Lower leg skin (tissue), 4 donors: Measurements from ENCODE around the gene MTMR1. TPM values are rescaled to one million over a fixed set of nuclear protein-coding genes. Genes with fewer than 3 reads are reported as not detected.

Experiments used
- DNase-seq, 2 donors: peaks; one replicate each; pipeline ENCODE4 v3.0.0-alpha.2; 2019; ENCODE audit warnings: low spot score in 2 of 2
- H3K4me3 ChIP-seq: fragments of 200-600 bp; sonication (generic); 2 replicates; pipeline ENCODE4 v1.5.1; 2017; ENCODE audit warnings: mild to moderate bottlenecking, low read depth; ENCODE audit not compliant: poor library complexity, severe bottlenecking
- POLR2A ChIP-seq, 2 donors: fragments of 450-650 bp; IDR thresholded peaks; one replicate each; pipeline ENCODE4 v1.6.1; 2016 to 2017; ENCODE audit warnings: antibody characterized with exemption in 2 of 2, mild to moderate bottlenecking in 1 of 2, moderate library complexity in 1 of 2
- WGBS, 2 donors: methylation state at CpG; one replicate each; pipeline ENCODE4 v1.1.5; 2018; 5-methylcytosine and 5-hydroxymethylcytosine counted together
- intact Hi-C: fragments of 100-400 bp; cut with DNase I; formaldehyde crosslinking; loops from one replicate; pipeline ENCODE4 v1.15.0; 2023; ENCODE audit warnings: low total_unique reads
- total RNA-seq, 4 donors: library from RNA; depleted of rRNA; stranded (reverse); fragments of >200 nt; gene quantifications; one replicate each; pipeline ENCODE4 v1.1.0, GENCODE V29; 2016
- TF ChIP-seq, protein P1 (sequence below), 3 donors: fragments of 450-650 bp; IDR thresholded peaks; one replicate each; pipeline ENCODE4 v1.5.1; 2016; ENCODE audit warnings: antibody characterized with exemption in 3 of 3, mild to moderate bottlenecking in 3 of 3, moderate library complexity in 2 of 3

Gene MTMR1
- total RNA-seq, 4 donors from 2014 or later = 27.7 to 77.0 (median 45.9) TPM

DNA sequence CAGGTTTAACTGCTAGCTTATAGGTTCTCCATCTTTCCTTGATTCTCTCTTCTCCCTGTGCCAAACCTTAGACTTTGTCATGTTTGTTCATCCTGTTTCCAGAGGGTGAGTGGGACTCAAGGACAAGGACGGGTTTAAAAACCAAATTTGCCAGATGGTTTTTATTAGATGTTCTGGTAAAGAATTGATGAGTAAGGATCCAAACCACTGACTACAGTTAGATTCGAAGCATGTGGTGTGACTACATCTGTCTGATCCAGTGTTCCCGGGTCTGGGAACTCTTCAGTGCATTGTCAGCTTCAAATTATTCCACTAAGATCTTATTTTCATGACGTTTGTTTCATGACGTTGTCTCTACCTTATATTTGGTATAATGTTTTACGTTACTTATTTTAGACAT, 37.5 kb downstream of the MTMR1 start:
- intact Hi-C loops = no loop called here
- DNase-seq = no peak
- 64 to 65% methylated on average over 6 of the region's 6 CpGs for WGBS, 2 donors

DNA sequence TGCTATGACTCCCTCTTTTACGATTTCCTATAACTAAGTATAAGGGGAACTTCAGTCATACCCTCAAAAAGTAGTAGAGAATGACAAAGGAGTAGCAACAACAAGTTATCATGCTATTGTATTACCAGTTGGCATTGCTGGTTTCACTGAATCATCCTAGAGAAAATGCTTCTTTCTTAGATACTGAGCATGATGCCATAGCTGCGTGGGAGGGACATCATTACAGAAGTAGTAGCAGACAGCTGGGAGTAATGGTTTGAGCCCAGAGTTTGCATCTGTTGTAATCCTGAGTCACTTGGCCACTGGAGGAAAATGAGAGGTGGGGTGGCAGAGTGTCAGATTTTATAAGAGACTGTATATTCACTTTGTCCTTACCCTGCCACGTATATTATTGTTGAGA, 38.6 kb downstream of the MTMR1 start:
- no peak overlapping the region for H3K4me3 ChIP-seq
- TF ChIP-seq, protein P1, sequence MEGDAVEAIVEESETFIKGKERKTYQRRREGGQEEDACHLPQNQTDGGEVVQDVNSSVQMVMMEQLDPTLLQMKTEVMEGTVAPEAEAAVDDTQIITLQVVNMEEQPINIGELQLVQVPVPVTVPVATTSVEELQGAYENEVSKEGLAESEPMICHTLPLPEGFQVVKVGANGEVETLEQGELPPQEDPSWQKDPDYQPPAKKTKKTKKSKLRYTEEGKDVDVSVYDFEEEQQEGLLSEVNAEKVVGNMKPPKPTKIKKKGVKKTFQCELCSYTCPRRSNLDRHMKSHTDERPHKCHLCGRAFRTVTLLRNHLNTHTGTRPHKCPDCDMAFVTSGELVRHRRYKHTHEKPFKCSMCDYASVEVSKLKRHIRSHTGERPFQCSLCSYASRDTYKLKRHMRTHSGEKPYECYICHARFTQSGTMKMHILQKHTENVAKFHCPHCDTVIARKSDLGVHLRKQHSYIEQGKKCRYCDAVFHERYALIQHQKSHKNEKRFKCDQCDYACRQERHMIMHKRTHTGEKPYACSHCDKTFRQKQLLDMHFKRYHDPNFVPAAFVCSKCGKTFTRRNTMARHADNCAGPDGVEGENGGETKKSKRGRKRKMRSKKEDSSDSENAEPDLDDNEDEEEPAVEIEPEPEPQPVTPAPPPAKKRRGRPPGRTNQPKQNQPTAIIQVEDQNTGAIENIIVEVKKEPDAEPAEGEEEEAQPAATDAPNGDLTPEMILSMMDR (IDR thresholded peaks at IDR 0.05) = no peak
- no peak for TF ChIP-seq POLR2A (IDR thresholded peaks at IDR 0.05)
- intact Hi-C loops = no loop called here
- WGBS, 2 donors = 62 to 81% methylated on average over 3 of the region's 3 CpGs
- peak in 1 of 2 donors; percentile 27 for DNase-seq

More for the DNA sequence above, 37.5 kb downstream of the MTMR1 start:
- TF ChIP-seq, protein P1 (IDR thresholded peaks at IDR 0.05) = no peak
- no peak for TF ChIP-seq POLR2A (IDR thresholded peaks at IDR 0.05)
- H3K4me3 ChIP-seq = no peak overlapping the region

DNA sequence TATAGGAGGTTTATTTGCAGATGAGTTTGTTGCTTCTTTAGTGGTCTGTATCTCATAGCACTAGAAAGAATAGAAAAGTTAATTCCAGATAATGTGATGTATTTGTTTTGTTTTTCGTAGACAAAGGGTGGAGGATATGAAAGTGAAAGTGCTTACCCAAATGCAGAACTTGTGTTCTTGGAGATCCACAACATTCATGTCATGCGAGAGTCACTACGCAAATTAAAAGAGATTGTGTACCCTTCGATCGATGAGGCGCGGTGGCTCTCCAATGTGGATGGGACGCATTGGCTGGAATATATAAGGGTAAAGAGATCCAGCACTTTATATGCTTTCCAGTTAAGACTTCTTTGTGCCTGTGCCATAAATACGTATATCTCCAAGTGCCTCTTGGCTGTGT, 43.3 kb downstream of the MTMR1 start:
- WGBS, 2 donors = 87 to 95% methylated on average over 9 of the region's 9 CpGs
- intact Hi-C loops = no loop called here
- no peak for DNase-seq
- no peak overlapping the region for H3K4me3 ChIP-seq
- TF ChIP-seq, protein P1 (IDR thresholded peaks at IDR 0.05) = no peak

DNA sequence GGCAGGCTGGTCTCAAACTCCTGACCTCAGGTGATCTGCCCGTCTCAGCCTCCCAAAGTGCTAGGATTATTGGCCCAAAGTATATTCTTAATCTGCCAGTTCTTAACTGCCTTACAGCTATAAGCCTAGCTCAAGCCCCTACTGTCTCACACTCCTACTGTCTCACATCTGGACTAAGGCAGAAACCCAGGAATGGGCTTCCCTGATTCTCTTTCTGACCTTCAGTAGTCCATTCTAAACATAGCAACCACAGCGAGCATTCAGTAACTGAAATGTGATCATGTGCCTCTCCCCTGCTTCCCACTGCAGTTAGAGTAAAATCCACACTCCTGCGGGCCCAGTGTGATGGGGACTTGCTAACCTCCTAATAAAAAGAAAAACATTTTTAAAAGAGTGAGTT, 58.9 kb downstream of the MTMR1 start:
- H3K4me3 ChIP-seq = no peak overlapping the region
- intact Hi-C loops = no loop called here
- no peak for DNase-seq
- TF ChIP-seq POLR2A (IDR thresholded peaks at IDR 0.05) = no peak
- TF ChIP-seq, protein P1 (IDR thresholded peaks at IDR 0.05) = no peak
- 85 to 95% methylated on average over 3 of the region's 3 CpGs for WGBS, 2 donors

DNA sequence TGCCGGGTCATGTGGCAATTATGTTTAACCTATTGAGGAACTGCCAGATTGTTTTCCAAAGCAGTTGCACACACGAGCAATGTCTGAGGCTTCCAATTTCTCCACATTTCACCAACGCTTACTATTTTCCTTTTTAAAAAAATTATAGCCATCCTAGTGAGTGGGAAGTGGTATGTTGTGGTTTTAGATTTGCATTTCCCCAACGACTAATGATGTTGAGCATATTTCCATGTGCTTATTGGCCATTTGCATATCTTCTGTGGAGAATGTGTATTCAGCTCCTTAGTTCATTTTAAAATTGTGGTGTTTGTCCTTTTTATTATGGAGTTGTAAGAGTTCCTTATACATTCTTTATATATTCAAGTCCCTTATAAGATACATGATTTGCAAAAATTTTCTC, 60.2 kb downstream of the MTMR1 start:
- no peak for DNase-seq
- WGBS, 2 donors = 74 to 82% methylated on average over 4 of the region's 4 CpGs
- intact Hi-C loops = no loop called here
- TF ChIP-seq, protein P1 (IDR thresholded peaks at IDR 0.05) = no peak
- TF ChIP-seq POLR2A (IDR thresholded peaks at IDR 0.05) = no peak
- no peak overlapping the region for H3K4me3 ChIP-seq

DNA sequence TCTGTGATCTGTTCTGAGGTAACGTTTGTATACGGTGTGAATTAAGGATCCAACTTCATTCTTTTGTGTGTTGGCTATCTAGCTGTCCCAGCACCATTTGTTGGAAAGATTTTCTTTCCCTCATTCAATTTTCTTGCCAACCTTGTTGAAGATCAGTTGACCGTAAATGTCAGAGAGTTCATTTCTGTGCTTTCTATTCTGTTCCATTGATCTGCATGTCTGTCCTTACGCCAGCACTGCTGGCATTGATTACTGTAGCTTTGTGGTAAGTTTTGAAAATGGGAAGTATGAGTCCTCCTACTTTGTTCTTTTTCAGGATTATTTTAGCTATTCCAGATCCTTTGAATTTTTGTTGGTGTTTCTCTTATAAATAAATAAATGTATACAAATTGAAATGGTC, 60.8 kb downstream of the MTMR1 start:
- WGBS, 2 donors = 74 to 75% methylated on average over 4 of the region's 4 CpGs
- H3K4me3 ChIP-seq = no peak overlapping the region
- TF ChIP-seq POLR2A (IDR thresholded peaks at IDR 0.05) = no peak
- TF ChIP-seq, protein P1 (IDR thresholded peaks at IDR 0.05) = no peak
- intact Hi-C loops = no loop called here
- DNase-seq = no peak
